ENCODE results near the gene HOXC9.
"Not testable (repeated sequence)": the region's sequence is repeated elsewhere in the genome, so short reads cannot be mapped to it uniquely, and the experiment has no call there.

- TF ChIP-seq, protein P1, sequence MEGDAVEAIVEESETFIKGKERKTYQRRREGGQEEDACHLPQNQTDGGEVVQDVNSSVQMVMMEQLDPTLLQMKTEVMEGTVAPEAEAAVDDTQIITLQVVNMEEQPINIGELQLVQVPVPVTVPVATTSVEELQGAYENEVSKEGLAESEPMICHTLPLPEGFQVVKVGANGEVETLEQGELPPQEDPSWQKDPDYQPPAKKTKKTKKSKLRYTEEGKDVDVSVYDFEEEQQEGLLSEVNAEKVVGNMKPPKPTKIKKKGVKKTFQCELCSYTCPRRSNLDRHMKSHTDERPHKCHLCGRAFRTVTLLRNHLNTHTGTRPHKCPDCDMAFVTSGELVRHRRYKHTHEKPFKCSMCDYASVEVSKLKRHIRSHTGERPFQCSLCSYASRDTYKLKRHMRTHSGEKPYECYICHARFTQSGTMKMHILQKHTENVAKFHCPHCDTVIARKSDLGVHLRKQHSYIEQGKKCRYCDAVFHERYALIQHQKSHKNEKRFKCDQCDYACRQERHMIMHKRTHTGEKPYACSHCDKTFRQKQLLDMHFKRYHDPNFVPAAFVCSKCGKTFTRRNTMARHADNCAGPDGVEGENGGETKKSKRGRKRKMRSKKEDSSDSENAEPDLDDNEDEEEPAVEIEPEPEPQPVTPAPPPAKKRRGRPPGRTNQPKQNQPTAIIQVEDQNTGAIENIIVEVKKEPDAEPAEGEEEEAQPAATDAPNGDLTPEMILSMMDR (IDR thresholded peaks at IDR 0.05), result not testable (repeated sequence)
- not testable (repeated sequence) for TF ChIP-seq POLR2AphosphoS5, POLR2A (IDR thresholded peaks at IDR 0.05)
These were observed 42.1 kb downstream of the HOXC9 start for GRCh38 chr12:54042033-54042432.
